GM20000 (cell line): ENCODE measurements around the gene CORO2B.
"Not testable (repeated sequence)": the region's sequence is repeated elsewhere in the genome, so short reads cannot be mapped to it uniquely, and the experiment has no call there.

ENCODE experiments used
- DNase-seq: peaks from one replicate; pipeline ENCODE4 v3.0.0; 2012; ENCODE audit warnings: low spot score
- TF ChIP-seq, protein P1 (sequence below): IDR thresholded peaks from 2 replicates; pipeline ENCODE4 v1.5.1; 2012; ENCODE audit warnings: mild to moderate bottlenecking, control low read depth; ENCODE audit errors: extremely low read depth, missing control alignments

CORO2B gene

DNA sequence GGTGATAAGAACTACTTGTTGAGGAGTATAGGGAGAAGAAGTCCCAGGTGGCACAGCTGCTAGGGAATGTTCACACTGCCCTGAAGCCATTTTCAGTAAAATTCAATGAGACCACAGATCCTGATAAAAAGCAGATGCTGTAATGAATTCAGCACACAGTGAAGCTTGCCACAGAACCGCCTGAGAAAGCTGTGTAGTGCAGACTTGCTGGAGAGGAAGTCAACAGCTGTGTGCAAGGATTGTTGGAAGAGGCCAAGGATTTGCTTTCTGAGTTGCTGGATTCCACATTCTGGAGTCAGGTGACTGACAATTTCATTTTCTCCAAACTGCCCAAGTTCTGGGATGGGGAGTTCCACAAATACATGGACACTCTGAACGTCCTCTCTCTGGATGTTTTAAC lies 171.0 kb downstream of the CORO2B start:
- DNase-seq, result no peak
- TF ChIP-seq, protein P1, sequence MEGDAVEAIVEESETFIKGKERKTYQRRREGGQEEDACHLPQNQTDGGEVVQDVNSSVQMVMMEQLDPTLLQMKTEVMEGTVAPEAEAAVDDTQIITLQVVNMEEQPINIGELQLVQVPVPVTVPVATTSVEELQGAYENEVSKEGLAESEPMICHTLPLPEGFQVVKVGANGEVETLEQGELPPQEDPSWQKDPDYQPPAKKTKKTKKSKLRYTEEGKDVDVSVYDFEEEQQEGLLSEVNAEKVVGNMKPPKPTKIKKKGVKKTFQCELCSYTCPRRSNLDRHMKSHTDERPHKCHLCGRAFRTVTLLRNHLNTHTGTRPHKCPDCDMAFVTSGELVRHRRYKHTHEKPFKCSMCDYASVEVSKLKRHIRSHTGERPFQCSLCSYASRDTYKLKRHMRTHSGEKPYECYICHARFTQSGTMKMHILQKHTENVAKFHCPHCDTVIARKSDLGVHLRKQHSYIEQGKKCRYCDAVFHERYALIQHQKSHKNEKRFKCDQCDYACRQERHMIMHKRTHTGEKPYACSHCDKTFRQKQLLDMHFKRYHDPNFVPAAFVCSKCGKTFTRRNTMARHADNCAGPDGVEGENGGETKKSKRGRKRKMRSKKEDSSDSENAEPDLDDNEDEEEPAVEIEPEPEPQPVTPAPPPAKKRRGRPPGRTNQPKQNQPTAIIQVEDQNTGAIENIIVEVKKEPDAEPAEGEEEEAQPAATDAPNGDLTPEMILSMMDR, result no peak

DNA sequence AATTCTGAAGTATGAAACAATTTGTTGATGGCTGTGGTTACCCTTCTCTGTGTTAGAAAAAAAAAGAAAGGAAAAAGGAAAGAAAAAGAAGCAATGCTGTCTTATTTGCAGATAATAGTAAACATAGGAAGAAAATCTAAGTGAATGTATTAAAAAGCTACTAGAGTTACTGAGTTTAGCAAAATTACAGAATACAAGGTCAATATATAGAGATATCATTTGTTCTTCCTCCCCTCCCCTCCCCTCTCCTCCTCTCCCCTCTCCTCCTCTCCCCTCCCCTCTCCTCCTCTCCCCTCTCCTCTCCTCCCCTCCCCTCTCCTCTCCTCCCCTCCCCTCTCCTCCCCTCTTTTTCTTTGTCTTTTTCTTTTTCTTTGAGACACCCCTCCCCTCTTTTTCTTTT lies 172.8 kb downstream of the CORO2B start:
- no peak for DNase-seq
- TF ChIP-seq, protein P1, result no peak

GRCh38 chr15:68755731-68756130 lies 176.9 kb downstream of the CORO2B start:
- TF ChIP-seq, protein P1, result no peak

DNA sequence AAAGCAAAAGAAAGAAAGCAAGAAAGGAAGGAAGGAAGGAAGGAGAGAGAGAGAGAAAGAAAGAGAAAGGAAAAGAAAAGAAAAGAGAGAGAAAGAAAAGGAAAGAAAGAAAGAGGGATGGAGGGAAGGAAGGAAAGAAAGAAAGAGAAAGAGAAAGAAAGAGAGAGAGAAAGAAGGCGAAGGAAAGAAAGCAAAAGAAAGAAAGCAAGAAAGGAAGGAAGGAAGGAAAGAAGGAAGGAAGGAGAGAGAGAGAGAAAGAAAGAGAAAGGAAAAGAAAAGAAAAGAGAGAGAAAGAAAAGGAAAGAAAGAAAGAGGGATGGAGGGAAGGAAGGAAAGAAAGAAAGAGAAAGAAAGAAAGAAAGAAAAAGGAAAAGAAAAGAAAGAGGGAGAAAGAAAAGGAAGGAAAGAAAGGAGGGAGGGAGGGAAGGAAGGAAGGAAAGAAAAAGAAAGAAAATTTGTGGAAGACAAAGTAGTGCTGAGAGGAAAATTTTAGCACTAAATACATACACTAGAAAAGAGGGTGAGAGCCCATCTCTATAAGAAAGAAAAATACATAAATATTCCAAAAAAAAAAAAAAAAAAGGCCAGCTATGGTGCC lies 181.3 kb downstream of the CORO2B start:
- DNase-seq, result not testable (repeated sequence)

More at GRCh38 chr15:68755731-68756130, 176.9 kb downstream of the CORO2B start:
- DNase-seq, result no peak

- DNase-seq, result no peak
- TF ChIP-seq, protein P1, result no peak
Measured at GRCh38 chr15:68763063-68763462, 184.3 kb downstream of the CORO2B start.

DNA sequence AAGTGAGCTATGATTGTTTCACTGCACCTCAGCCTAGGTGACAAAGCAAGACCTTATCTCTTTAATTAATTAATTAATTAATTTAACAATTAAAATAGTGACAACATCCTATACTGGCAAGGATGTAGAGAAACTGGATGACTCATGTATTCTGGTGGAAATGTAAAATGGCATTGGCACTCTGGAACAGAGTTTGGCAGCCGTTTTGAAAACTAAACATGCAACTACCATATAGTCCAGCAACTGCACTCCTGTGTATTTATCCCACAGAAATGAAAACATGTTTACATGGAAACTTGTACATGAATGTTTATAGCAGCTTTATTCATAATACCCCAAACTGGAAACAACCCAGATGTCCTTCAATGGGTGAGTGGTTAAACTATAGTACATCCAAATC lies 185.3 kb downstream of the CORO2B start:
- DNase-seq, result no peak
- TF ChIP-seq, protein P1, result no peak

- no peak for DNase-seq
- TF ChIP-seq, protein P1, result no peak
Measured at GRCh38 chr15:68765602-68766368, 187.0 kb downstream of the CORO2B start.

DNA sequence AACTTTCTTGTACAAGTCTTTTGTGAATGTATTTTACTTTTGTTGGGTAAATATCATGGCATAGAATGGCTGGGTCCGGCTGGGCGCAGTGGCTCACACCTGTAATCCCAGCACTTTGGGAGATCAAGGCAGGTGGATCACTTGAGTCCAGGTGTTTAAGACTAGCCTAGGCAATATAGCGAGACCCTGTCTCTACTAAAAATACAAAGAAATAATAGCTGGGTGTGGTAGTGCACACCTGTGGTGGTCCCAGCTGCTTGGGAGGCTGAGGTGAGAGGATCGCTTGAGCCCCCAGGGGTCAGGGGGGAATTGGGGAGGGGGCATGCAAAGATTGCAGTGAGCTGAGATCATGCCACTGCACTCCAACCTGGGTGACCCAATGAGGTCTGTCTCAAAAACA lies 189.0 kb downstream of the CORO2B start:
- TF ChIP-seq, protein P1, result no peak
- no peak for DNase-seq
